NK-92 treated with Interleukin-12 subunit alpha and Interleukin-12 subunit beta, amount 100 ng/mL, for 24 hours (cell line): ENCODE results near the gene SOS1.
"Not testable (repeated sequence)": the region's sequence is repeated elsewhere in the genome, so short reads cannot be mapped to it uniquely, and the experiment has no call there.

Source experiments
- DNase-seq: peaks from one replicate; lab custom pipeline; 2025; lab: John Stamatoyannopoulos, UW

The SOS1 gene

GRCh38 chr2:39138837-39139211 lies 18.0 kb upstream of the SOS1 start:
- DNase-seq: no peak

- DNase-seq: not testable (repeated sequence)
These were observed 17.5 kb upstream of the SOS1 start for GRCh38 chr2:39138187-39138836.

GRCh38 chr2:39136799-39137198 lies 15.9 kb upstream of the SOS1 start:
- no peak for DNase-seq

- DNase-seq: no peak
These were observed 14.9 kb upstream of the SOS1 start for GRCh38 chr2:39135690-39136259.

GRCh38 chr2:39133215-39133851 lies 12.5 kb upstream of the SOS1 start:
- no peak for DNase-seq

- DNase-seq: peak; percentile 19
These were observed 8.1 kb upstream of the SOS1 start for GRCh38 chr2:39128919-39129391.

- DNase-seq: peak; percentile 44
These were observed 7.1 kb upstream of the SOS1 start for GRCh38 chr2:39127973-39128372.

- DNase-seq: no peak
These were observed 3.9 kb upstream of the SOS1 start for GRCh38 chr2:39124746-39125057.

- DNase-seq: peak; percentile 95
These were observed 3.3 kb upstream of the SOS1 start for GRCh38 chr2:39124000-39124745.

GRCh38 chr2:39123436-39123999 lies 2.7 kb upstream of the SOS1 start:
- DNase-seq: no peak

- no peak for DNase-seq
These were observed 742 bp upstream of the SOS1 start for GRCh38 chr2:39121523-39122063.

- no peak for DNase-seq
These were observed 405 bp downstream of the SOS1 start for GRCh38 chr2:39120521-39120770.

GRCh38 chr2:39119732-39120520 lies 925 bp downstream of the SOS1 start:
- peak; percentile 52 for DNase-seq

- DNase-seq: no peak
These were observed 1.9 kb downstream of the SOS1 start for GRCh38 chr2:39118786-39119499.

GRCh38 chr2:39115556-39115955 lies 5.3 kb downstream of the SOS1 start:
- DNase-seq: no peak

- no peak for DNase-seq
These were observed 6.1 kb downstream of the SOS1 start for GRCh38 chr2:39114771-39115170.

GRCh38 chr2:39109537-39109936 lies 11.3 kb downstream of the SOS1 start:
- no peak for DNase-seq

- DNase-seq: no peak
These were observed 12.5 kb downstream of the SOS1 start for GRCh38 chr2:39108377-39108776.

- no peak for DNase-seq
These were observed 13.1 kb downstream of the SOS1 start for GRCh38 chr2:39107724-39108273.

- no peak for DNase-seq
These were observed 13.7 kb downstream of the SOS1 start for GRCh38 chr2:39107156-39107555.
